ENCODE results near the gene PLA2G4E. TPM values are rescaled to one million over a fixed set of nuclear protein-coding genes. Genes with fewer than 3 reads are reported as not detected.

The PLA2G4E gene
- total and polyA plus RNA-seq, 2 of the 13 experiments (the other 11 are each of a cell fraction or from before 2014, with no cell fraction given) = not detected

GRCh38 chr15:41965441-41966413 lies 55.1 kb downstream of the PLA2G4E start (continued):
- no peak for TF ChIP-seq ZNF512B (CRISPR knock-in tag; IDR thresholded peaks at IDR 0.05; ENCODE audit: borderline replicate concordance)
- no peak for TF ChIP-seq ZNF704 (CRISPR knock-in tag; IDR thresholded peaks at IDR 0.05; ENCODE audit: borderline replicate concordance)
- no peak for TF ChIP-seq SYNCRIP (IDR thresholded peaks at IDR 0.05; ENCODE audit: insufficient read depth, low read depth, low read length)
- no peak for TF ChIP-seq SATB2 (CRISPR knock-in tag; IDR thresholded peaks at IDR 0.05)
- TF ChIP-seq SRSF9 (IDR thresholded peaks at IDR 0.05; ENCODE audit: borderline replicate concordance, insufficient read depth, low read depth, low read length, poor library complexity, severe bottlenecking) = no peak
- TF ChIP-seq ZNF274 (CRISPR knock-in tag; IDR thresholded peaks at IDR 0.05) = no peak
- TF ChIP-seq TFAP4 (IDR thresholded peaks at IDR 0.05; ENCODE audit: borderline replicate concordance, low read depth) = no peak
- TF ChIP-seq PAF1 (CRISPR knock-in tag; IDR thresholded peaks at IDR 0.05) = no peak

Data from HepG2 (cell line).